ENCODE data around the gene TMEM131.

Gene TMEM131

DNA sequence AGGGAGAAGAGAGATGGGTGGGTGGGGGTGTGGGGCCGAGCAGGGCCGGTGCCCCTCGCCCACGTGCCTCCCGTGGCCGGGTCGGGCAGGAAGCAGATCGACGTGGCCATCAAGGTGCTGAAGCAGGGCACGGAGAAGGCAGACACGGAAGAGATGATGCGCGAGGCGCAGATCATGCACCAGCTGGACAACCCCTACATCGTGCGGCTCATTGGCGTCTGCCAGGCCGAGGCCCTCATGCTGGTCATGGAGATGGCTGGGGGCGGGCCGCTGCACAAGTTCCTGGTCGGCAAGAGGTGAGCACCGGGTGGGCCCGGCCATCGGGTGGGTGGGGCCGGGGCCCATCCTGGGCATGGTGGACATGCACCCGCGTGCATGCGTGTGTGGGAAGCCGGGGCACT, 260.6 kb downstream of the TMEM131 start:
- no peak for DNase-seq

DNA sequence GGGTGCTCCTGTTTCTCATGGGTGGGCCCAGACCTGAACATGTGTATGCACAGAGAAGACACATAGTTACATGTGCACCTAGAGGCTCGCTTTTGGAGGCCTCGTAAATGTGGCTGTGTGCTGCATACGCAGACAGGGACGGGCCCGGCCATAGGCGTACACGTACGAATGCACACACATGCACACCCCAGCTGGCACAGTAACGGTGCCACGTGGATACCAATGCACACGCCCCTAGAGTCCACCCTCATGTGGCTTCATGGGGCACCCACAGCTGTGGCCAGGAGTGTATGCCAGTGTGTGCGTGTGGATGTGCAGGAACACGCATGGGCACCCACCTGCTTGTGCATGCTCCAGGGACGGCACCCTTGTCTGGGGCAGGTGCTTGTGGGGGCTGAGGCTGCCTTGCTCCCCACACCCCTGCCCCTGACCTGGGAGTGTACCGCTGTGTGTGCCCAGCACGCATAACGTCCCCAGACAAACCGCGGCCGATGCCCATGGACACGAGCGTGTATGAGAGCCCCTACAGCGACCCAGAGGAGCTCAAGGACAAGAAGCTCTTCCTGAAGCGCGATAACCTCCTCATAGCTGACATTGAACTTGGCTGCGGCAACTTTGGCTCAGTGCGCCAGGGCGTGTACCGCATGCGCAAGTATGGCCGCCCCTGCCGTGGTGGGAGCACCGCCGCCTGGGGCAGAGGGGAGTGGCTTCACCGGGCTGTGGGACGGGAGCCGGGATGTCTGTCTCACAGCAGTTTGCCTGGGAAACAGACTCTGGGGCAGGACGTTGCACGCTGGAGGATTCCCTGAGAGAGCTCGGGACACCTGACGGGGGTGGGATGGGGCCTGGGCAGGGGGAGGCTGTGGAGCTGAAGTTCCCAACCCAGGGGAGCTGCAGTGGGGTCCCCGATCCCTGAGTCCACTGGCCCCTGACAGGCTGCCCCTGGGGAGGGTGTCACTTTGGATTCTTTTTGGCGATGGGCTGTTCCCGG, 261.4 kb downstream of the TMEM131 start:
- DNase-seq = no peak

DNA sequence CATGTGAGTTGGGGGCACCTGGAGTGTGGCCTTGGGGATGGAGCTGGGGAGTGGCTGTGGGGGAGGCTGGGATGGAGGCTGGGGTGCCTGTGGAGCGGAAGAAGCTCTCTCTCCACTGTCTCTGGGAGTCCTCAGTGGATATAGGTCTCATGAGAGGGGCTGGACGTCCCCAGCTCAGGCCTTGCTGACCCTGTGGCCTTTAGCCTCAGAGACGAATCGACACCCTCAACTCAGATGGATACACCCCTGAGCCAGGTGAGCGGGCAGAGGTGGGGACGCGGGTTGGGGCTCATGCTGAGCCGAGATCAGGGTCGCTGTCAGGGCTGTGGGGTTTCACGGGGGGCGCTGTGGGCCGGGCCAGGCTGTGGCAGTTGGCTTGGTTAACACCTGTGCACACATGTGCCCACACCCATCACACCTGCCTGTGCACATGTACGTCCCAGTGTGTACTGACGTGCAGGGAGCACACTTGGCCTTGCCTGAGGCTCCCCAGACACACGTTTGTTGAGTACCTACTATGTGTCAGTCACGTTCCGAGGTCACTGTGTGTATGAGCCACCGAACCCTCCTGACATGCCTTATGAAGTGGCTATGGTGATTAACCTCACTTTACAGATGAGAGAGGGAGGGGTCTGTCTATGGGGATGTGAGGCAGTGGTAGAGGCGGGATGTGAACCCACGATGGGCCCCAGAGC, 262.3 kb downstream of the TMEM131 start:
- no peak for DNase-seq

DNA sequence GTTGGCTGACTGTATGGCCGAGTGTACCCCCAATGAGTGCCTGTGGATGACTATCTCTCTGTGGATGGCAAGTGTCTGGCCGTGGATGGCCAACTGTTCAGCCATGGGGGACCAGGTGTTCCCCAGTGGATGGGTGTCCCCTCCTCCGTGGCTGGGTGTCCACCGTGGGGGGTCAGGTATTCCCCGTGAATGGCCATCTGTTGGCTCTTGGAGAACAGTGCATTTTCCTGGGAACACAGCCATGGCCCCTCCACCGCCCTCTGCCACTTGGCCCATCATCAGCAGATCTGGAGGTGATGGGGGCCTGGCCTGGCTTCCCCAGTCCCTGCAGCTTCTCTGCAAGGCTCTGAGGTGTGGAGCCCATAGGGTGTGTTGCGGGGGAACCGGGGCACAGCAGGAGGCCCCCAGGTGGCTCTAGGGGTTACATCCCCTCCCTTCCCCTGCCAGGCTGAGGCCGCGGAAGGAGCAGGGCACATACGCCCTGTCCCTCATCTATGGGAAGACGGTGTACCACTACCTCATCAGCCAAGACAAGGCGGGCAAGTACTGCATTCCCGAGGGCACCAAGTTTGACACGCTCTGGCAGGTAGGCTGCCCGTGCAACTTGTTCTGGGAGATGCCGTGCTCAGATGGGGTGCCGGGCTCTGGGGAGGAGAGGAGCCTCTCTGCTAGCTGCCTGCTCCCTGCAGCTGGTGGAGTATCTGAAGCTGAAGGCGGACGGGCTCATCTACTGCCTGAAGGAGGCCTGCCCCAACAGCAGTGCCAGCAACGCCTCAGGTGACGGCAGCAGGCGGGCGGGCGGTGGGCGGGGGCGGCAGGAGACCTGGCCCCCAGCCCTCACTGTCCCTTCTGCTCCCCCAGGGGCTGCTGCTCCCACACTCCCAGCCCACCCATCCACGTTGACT, 263.1 kb downstream of the TMEM131 start:
- DNase-seq = no peak

DNA sequence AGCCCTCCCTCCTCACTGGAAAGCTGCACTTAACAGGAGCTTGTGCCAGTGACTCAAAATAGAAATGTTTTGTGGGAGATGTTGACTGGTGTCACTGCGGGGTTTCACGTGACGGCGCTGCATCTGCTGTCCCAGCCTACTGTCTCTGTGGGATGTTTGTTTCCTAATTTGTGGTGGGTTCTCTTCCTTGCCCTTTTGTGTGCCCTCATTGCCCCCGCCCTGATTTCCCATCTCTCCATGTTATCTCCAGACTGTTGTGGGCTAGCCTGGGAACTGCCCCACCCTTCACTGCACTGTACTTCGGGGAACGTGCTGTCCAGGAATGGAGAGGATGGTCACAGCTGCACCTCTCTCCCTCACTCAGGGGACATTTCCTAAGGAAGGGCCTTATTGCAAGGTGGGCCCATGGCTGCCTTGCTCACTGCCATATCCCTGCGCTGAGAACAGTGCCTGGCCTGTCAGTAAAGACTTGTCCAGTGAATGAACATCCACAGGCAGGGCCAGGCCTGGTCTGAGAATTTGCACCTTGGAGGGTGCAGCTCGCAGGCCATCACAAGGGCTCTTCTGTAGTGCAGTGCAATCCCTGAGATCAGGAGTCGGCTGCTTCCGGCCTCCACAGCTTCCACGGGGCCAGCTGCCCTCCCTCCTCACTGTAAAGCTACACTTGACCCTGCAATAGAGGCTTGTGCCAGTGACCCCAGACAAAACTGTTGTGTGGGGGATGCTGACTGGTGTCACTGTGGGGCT, 264.3 kb downstream of the TMEM131 start:
- no peak for DNase-seq

DNA sequence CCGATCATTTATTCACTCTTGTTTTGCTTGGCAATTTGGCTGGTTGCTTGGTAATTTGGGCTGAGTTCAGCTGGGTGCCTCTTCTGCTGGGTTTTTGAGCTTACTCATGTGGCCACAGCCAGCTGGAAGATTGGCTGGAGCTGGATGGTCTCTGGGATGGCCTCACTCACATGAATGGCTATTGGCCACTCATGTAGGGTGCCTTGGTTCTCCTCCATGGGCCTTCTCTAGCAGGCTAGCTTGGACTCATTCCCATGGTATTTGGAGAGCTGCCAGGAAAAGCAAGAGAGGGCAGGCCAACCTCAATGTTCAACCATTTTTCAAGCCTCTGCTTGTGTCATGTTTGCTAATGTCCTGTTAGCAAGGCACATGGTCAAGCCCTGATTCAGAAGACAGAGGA, 265.5 kb downstream of the TMEM131 start:
- no peak for DNase-seq

DNA sequence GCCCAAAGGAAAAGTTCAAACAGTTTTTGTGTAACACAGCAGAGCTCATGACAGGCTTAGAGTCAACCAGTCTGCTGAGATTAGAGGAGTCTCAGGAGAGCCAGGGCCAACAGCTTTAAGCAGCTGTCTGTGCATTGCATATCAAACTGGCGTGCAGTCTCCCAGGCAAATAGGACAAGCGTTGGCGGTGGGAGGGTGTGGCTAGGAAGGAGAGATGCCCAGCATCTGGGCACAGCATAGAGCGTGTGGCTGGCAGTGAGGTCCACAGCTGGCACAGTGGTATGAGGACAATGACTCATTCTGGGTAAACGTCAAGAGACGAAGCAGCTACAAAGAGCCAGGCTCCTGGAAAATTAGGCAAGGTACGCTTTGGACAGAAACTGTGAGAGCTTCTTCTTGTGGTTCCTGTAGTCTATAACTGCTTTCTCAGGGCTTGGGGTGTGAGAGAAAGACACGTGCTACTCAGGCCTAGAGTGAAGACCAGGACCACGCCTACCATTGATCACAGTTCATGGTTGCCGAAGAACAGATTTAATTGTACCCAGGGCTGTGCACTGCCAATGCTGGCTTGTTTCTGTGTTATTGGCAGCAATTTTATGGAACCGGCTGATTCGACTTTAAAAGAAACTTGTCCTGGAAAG, 267.5 kb downstream of the TMEM131 start:
- no peak for DNase-seq

DNA sequence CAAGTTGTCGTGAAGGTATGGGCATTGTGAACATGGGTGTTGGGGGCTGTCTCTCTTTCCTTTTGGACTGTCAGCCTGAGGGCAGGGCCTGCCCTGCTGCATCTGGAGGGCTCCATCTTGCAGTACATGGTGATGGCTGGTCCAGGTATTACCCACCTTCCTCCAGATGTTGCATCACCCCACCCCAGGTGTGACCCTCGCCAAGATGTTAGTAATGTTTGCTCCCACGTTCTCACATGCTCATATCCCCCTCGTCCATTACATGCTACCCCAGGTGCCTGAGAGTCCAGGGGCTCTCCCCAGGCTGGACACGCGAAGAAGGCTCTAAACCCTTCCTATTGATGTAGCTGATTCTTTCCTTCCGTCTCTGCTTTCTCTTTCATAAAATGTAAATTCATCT, 268.5 kb downstream of the TMEM131 start:
- DNase-seq = no peak

DNA sequence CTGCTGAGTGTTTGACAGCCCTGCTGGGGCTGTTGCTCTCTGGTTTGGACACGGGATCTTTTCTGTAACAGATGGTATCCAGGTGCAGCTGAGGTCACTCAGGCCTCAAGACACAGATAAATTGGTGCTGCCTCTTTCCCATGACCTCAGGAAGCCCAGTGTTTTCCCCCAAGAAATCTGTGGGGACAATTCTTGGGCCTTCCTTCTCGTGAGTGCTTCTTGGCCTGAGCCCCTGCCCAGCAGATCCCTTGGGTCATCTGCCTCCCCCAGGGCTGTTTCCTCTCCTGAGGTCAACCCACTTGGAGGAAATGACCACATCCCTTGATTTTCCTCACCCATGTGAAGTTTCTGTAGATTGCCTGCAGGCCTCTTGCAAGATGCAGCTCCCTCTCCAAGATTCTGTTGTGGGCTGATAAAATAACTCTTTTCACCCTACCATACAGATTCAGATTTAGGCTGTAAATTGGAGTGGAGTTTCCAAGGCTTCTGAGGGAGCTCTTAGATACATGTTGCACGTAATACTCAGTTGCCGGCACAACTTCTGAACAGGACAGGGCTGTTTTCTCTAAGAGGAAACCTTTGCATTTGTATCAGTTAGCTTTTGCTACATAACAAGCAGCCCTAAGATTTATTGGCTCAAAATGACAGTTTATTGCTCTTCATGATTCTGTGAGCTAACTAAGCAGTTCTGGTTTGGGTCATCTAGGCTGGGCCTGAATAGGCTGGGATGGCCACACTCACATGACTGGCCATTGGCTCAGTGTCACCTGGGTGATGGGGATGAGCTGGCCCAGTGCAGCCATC, 269.3 kb downstream of the TMEM131 start:
- no peak for DNase-seq

DNA sequence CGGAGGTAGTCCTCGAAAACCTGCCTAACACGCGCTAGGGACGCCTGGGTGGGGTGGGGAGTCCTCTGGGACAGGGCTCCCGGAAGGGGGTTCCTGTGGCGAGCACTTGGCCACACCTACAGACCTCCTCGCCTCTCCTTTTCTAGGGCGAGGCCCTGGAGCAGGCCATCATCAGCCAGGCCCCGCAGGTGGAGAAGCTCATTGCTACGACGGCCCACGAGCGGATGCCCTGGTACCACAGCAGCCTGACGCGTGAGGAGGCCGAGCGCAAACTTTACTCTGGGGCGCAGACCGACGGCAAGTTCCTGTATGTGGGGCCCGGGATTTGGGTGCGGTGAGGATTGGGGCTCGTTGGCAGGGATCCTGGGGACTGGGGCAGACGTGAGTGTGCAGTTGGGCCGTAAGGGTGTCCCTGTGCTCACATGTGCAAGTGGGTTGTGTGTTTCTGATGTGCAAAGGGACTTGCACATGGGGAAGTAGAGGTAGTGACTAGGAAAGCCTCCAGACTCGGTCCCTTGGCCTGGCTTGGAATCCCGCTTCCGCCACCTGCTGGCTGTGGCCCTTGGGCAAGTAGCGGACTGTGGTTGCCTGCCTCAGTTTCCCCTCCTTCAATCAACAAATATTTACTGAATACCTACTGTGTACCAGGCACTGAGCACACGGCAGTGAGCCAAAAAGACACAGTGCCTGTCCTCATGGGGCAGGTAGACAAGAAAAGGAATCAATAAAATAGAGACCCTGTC, 270.6 kb downstream of the TMEM131 start:
- no peak for DNase-seq

DNA sequence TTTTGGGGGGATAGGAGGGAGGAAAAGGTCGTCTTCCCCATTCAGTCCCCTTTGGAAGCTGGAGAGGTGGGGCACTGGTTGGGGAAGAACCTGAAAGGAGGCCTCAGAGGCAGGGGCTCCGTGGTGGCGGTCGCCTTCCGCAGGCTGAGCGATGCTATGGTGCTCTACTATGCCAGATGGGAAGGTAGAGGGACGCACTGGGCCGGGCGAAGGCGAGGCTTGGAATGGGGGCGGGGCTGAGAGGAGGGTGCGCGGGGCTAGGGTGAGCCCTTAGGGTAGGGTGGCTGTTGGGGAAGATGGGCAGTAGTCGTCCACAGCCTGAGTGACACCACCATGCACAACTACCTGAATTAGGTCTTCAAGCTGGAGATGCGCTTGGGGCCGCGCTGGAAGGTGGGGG, 271.2 kb downstream of the TMEM131 start:
- no peak for DNase-seq

DNA sequence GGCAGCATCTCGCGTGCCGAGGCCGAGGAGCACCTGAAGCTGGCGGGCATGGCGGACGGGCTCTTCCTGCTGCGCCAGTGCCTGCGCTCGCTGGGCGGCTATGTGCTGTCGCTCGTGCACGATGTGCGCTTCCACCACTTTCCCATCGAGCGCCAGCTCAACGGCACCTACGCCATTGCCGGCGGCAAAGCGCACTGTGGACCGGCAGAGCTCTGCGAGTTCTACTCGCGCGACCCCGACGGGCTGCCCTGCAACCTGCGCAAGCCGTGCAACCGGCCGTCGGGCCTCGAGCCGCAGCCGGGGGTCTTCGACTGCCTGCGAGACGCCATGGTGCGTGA, 271.7 kb downstream of the TMEM131 start:
- no peak for DNase-seq

DNA sequence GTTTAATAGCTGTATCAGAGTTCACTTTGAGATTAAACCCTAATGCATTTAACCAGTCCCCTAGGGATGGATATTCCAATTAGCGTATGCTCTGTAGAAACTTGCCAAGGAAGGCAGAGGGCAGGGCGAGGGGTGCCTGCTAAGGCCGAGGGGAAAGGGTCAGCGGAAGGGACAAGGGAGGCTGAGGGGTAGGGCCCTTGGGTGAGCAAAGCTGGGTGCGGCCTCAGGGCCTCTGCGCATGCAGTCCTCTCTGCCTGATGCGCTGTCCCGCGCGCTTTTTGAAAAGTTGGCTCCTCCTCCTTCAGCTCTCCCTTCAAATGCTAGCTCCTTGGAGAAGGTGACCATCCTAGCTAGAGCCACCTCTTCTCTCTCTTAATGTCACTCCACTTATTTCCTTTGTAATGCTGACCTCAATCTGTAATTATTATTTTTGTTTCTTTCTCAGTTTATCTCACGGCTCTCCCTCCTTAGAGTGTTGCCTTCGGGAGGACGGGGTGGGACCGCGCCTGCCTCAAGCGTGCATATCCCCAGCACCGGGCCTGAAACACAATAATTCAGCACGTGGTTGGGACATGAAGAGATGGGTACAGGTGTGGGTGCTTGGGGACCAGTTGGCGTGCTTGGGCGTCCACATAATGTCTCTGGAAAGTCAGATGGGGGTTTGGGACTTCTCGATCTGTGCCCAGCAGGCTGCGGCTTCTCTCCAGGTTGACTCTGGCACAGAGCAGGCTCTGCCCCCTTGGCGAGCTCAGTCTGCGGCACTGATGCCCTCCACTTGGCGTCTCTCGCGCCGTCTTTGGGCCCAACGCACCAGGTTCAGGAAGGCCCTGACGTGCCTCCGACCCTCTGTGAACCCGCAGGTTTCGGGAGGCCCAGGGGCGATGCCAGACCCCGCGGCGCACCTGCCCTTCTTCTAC, 272.3 kb downstream of the TMEM131 start:
- DNase-seq = no peak

DNA sequence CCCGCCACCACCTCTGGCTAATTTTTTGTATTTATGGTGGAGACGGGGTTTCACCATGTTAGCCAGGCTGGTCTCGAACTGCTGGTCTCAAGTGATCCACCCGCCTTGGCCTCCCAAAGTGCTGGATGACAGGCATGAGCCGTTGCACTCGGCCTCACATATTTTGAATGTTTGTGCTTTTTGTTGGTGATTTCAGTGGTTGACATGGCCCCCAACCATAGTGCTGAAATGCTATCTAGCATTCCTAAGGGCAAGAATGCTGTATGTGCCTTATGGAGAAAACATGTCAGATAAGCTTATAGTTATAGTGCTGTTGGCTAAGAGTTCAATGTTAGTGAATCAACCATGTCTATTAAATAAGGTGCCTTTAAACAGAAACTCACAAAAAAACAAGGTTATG, 273.5 kb downstream of the TMEM131 start:
- DNase-seq = no peak

DNA sequence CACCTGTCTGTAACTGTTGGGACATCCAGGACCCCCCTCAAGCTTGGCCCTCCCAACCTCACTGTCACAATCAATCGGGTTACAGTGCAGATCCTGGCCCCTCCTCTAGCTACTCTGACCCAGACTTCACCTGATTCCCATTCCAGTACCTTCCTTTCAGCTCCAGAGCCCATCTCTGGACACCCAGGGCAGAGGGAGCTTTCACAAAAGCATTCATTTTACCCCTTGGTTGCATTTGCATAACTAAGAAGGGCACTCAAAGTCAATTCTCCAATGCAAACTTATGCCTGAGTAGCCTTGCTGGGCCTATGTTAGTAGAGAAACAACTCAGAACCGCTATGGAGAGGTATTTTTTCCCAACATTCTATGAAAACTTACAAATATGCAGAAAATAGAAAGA, 275.0 kb downstream of the TMEM131 start:
- DNase-seq = no peak

DNA sequence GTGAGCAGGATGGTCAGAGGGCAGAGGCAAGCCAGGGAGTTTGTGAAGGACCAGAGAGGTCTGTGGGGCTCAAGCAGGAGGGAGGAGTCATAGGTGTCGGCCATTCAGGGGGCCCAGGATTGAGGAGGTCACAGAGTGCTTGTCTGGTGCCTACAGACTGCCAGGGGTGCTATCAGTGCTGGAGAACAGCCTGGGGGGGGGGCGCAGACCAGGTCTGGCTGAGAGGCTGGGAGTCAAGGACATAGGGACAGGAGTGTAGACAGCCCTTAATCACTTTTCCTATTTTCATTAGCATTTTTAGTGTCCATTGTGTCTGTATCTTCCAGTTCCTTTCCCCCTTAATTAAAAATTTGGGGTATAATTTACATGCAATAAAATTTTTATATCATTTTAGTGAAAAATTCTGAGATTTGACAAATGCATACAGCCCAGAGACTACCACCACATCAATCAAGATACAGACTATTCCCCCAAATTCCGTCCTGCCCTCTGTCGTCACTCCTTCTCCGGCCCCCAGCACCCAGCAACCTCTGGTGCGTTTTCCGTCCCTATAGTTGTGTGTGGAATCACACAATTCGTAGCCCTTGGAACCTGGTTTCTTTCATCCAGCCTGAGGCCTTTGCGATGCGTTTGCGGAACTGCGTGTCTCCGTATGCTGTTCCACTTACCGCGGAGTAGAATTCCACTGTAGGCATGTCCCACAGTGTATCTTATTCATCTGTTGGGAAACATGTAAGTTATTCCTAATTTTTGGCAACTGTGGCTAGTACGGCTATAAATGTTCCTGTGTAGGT, 276.2 kb downstream of the TMEM131 start:
- DNase-seq = no peak

DNA sequence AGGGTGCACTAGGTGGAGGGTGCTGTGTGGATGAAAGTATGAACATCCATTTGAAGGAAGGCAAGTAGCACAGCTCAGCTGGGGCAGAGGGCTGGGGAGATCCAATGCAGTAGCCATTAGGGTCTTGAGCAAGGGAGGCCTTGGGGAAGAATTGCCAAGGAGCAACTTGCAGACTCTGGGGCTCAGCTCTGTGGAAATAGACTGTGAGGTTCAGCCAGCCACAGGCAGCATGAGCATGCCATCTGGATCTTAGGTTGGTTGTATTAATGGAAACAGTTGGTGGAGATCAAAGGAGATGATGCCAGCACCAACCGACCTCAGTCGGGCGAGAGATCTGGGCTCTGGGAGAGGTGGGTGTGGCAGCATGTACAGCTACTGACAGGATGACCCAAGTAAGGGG, 276.8 kb downstream of the TMEM131 start:
- no peak for DNase-seq
